Uterus (tissue), 2 donors: ENCODE data around the gene EXOC4.

Experiments used
- POLR2A ChIP-seq, 2 donors: fragments of 450-650 bp; IDR thresholded peaks; one replicate each; pipeline ENCODE4 v1.6.1; 2016; ENCODE audit warnings: antibody characterized with exemption in 2 of 2, mild to moderate bottlenecking in 1 of 2, moderate library complexity in 1 of 2
- TF ChIP-seq, protein P1 (sequence below), 4 experiments: fragments of 200-600 bp in 2 of 4; fragments of 450-650 bp in 2 of 4; sonication (generic) in 2 of 4; IDR thresholded peaks; one replicate each; pipeline ENCODE4 v1.5.1; 2016 to 2019; ENCODE audit warnings: antibody characterized with exemption in 4 of 4, mild to moderate bottlenecking in 2 of 4, moderate library complexity in 1 of 4

DNA sequence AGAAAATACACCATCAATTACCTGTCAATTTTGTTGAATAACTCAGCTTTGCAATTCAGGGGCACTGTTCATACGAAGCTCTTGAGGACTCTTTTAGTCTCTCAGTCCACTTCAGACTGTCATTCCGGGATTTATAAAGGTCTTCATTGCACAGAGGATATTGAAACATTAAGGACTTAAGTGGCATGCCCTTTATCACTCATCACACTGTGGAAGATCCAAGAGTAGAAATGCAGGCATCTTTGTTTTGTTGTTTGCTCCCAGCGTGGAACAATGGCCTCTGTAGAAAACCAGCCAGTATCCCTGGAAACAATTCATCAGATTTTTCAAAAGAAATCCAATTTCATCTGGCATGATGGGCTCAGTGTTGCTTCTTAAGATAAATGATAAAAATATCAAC lies 808.0 kb downstream of the EXOC4 start:
- TF ChIP-seq, protein P1, sequence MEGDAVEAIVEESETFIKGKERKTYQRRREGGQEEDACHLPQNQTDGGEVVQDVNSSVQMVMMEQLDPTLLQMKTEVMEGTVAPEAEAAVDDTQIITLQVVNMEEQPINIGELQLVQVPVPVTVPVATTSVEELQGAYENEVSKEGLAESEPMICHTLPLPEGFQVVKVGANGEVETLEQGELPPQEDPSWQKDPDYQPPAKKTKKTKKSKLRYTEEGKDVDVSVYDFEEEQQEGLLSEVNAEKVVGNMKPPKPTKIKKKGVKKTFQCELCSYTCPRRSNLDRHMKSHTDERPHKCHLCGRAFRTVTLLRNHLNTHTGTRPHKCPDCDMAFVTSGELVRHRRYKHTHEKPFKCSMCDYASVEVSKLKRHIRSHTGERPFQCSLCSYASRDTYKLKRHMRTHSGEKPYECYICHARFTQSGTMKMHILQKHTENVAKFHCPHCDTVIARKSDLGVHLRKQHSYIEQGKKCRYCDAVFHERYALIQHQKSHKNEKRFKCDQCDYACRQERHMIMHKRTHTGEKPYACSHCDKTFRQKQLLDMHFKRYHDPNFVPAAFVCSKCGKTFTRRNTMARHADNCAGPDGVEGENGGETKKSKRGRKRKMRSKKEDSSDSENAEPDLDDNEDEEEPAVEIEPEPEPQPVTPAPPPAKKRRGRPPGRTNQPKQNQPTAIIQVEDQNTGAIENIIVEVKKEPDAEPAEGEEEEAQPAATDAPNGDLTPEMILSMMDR (IDR thresholded peaks at IDR 0.05) = no peak
- no peak for TF ChIP-seq POLR2A (IDR thresholded peaks at IDR 0.05)
